A673 (cell line): Measurements from ENCODE around the gene STARD5. TPM values are rescaled to one million over a fixed set of nuclear protein-coding genes. Genes with fewer than 3 reads are reported as not detected.

Source experiments
- BruUV-seq: library from RNA; stranded (reverse); fragments of 400-500 nt; replicated peaks from 2 replicates; lab custom pipeline; 2021; lab: Mats Ljungman, UMichigan
- CTCF ChIA-PET: fragments of 300-600 bp; sonication (Branson Sonifier 250); formaldehyde crosslinking; loops from one replicate; lab custom pipeline; 2022; ENCODE audit warnings: antibody characterized with exemption; lab: Charles Lee
- POLR2A ChIA-PET: fragments of 300-600 bp; sonication (Branson Sonifier 250); formaldehyde crosslinking; loops from one replicate; lab custom pipeline; 2022; ENCODE audit warnings: antibody characterized with exemption; ENCODE audit not compliant: low non-redundant PET; lab: Charles Lee
- DNase-seq: peaks from one replicate; pipeline ENCODE4 v3.0.0-alpha.2; 2015; ENCODE audit warnings: low spot score
- H3K27ac ChIP-seq: fragments of 200-600 bp; sonication (generic); 2 replicates; pipeline ENCODE4 v1.5.1; 2016; ENCODE audit warnings: mixed run types, low read depth, mild to moderate bottlenecking, mixed read lengths, antibody characterized with exemption, low read length; ENCODE audit not compliant: poor library complexity, severe bottlenecking
- H3K27me3 ChIP-seq: fragments of 200-600 bp; sonication (generic); replicated peaks from 2 replicates; pipeline ENCODE4 v1.6.1; 2017; ENCODE audit warnings: mixed run types, low read depth, mild to moderate bottlenecking, mixed read lengths, antibody characterized with exemption, low read length; ENCODE audit not compliant: insufficient read depth, poor library complexity
- H3K36me3 ChIP-seq: fragments of 200-600 bp; sonication (generic); 2 replicates; pipeline ENCODE4 v1.6.1; 2016; ENCODE audit warnings: mixed run types, mild to moderate bottlenecking, mixed read lengths, antibody characterized with exemption, low read length; ENCODE audit not compliant: insufficient read depth, poor library complexity, severe bottlenecking
- H3K4me1 ChIP-seq: fragments of 200-600 bp; sonication (generic); 2 replicates; pipeline ENCODE4 v1.6.1; 2017; ENCODE audit warnings: mixed run types, mild to moderate bottlenecking, mixed read lengths, antibody characterized with exemption, low read length; ENCODE audit not compliant: insufficient read depth, poor library complexity, severe bottlenecking
- H3K4me3 ChIP-seq: fragments of 200-600 bp; sonication (generic); 2 replicates; pipeline ENCODE4 v1.5.1; 2016; ENCODE audit warnings: low read depth, mixed run types, mild to moderate bottlenecking, mixed read lengths, low read length; ENCODE audit not compliant: poor library complexity, severe bottlenecking
- H3K9me3 ChIP-seq: fragments of 200-600 bp; sonication (generic); 2 replicates; pipeline ENCODE4 v1.6.1; 2016; ENCODE audit warnings: mixed run types, low read depth, mild to moderate bottlenecking, mixed read lengths, antibody characterized with exemption, low read length; ENCODE audit not compliant: poor library complexity, severe bottlenecking
- EZH2 ChIP-seq: fragments of 200-600 bp; sonication (generic); IDR thresholded peaks from 2 replicates; pipeline ENCODE4 v1.6.1; 2017; ENCODE audit warnings: borderline replicate concordance, low read depth, mild to moderate bottlenecking, mixed read lengths, antibody characterized with exemption, low read length; ENCODE audit not compliant: poor library complexity, severe bottlenecking
- intact Hi-C: fragments of 100-400 bp; cut with micrococcal nuclease; formaldehyde crosslinking; loops from one replicate; pipeline ENCODE4 v1.10.0; 2022; ENCODE audit not compliant: unreplicated experiment
- total RNA-seq: library from RNA; stranded (reverse); gene quantifications from 2 replicates; pipeline ENCODE4 v1.2.3, GENCODE V29; 2021
- TF ChIP-seq, protein P1 (sequence below): fragments of 300-800, 200-600 bp; sonication (generic); conservative IDR thresholded peaks from 2 replicates; pipeline ENCODE4 v1.5.1; 2017; ENCODE audit warnings: low read depth, mild to moderate bottlenecking, antibody characterized with exemption, low read length, moderate library complexity, mixed read lengths

STARD5 gene
- total RNA-seq, 1 experiment from 2014 or later, result 0.54 TPM

DNA sequence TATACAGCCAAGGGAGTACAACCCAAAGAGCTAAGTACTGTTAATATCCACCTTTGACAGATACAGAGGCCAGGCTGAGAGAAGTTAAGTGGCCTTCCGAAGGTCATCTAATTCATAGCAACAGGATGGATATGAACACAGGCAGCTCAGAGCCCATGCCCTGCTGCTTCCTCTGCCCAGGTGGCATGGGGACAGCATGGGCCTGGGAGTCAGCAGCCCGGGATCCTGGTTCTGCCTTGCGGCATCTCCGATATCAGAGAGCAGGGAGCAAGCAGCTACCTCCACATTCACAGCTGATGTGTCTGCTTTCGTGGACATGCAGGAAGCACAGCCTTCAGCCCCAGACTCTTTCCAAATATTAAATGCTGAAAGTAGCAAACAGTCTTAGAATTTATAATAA, 55.6 kb downstream of the STARD5 start:
- H3K9me3 ChIP-seq, result no peaks in the 10 kb centered on the region
- no peak overlapping the region for H3K27ac ChIP-seq
- intact Hi-C loops, result loop anchor here (5.0 kb wide), 2 partner anchors 276 to 811 kb away; no protein-coding TSS in a partner anchor
- DNase-seq, result no peak
- H3K4me1 ChIP-seq, result no peaks in the 10 kb centered on the region
- POLR2A ChIA-PET, result no interaction called here
- no peak overlapping the region for H3K4me3 ChIP-seq
- H3K27me3 ChIP-seq, result no peaks in the 10 kb centered on the region
- TF ChIP-seq, protein P1, sequence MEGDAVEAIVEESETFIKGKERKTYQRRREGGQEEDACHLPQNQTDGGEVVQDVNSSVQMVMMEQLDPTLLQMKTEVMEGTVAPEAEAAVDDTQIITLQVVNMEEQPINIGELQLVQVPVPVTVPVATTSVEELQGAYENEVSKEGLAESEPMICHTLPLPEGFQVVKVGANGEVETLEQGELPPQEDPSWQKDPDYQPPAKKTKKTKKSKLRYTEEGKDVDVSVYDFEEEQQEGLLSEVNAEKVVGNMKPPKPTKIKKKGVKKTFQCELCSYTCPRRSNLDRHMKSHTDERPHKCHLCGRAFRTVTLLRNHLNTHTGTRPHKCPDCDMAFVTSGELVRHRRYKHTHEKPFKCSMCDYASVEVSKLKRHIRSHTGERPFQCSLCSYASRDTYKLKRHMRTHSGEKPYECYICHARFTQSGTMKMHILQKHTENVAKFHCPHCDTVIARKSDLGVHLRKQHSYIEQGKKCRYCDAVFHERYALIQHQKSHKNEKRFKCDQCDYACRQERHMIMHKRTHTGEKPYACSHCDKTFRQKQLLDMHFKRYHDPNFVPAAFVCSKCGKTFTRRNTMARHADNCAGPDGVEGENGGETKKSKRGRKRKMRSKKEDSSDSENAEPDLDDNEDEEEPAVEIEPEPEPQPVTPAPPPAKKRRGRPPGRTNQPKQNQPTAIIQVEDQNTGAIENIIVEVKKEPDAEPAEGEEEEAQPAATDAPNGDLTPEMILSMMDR, result no peak
- TF ChIP-seq EZH2, result no peak
- BruUV-seq, result no TSS peak
- CTCF ChIA-PET, result interaction anchor here (1.1 to 3.9 kb wide), 2 partner anchors 51 to 112 kb away, joined by 3 to 75 read pairs; no protein-coding TSS in a partner anchor
- no peaks in the 10 kb centered on the region for H3K36me3 ChIP-seq

DNA sequence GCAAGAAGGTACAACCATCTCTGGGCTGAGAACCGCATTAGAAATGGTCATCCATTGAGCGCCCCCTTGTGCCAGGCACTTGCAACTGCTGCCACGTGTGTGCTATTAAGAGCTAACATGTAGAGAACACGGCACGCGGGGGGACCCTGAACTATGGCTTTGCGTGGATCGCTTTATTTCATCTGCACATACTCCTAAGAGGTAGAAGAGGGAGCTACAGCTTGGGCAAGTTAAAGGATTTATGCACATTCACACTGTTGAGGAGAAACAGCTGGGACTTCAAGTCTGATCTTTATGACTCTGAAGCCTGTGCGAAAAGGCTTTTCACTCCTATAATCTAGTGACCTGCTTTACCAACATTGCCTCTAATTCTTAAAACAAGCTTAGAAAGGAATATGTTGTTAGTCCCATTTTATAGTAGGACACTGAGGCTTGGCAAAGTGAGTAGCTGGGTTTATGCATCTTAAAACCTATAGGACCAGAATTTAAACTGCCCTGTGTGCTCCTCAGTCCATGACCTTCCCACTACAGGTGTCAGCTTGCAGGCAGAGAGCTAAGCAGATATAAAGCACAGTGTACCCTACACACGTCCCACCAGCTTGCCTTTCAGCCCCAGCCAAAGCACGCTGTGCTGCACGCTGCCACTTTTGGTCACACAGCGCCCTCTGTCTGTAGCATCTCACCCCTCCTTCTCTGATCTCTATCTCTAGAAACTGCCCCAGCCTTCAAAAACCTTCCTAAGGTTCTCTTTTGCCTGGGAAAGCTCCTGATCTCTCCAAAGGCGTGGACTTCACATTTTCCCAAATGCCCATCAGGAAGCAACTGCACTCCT, 57.8 kb downstream of the STARD5 start:
- no peaks in the 10 kb centered on the region for H3K9me3 ChIP-seq
- DNase-seq, result peak; percentile 88
- no peaks in the 10 kb centered on the region for H3K36me3 ChIP-seq
- H3K4me1 ChIP-seq, result no peaks in the 10 kb centered on the region
- no peak overlapping the region for H3K27ac ChIP-seq
- intact Hi-C loops, result loop anchor here (1.0 to 5.0 kb wide), 5 partner anchors 111 to 809 kb away; no protein-coding TSS in a partner anchor
- POLR2A ChIA-PET, result interaction anchor here (0.5 kb wide), 1 partner anchor 149 kb away, joined by 5 read pairs; no protein-coding TSS in a partner anchor
- CTCF ChIA-PET, result interaction anchor here (0.5 to 3.9 kb wide), 28 partner anchors 9 to 810 kb away, joined by 3 to 75 read pairs (median 4); partner anchors contain the start of gene STARD5
- BruUV-seq, result no TSS peak
- peak overlapping the region; percentile 18 for H3K4me3 ChIP-seq
- no peak for TF ChIP-seq EZH2
- TF ChIP-seq, protein P1, result peak; percentile 94
- H3K27me3 ChIP-seq, result no peaks in the 10 kb centered on the region

DNA sequence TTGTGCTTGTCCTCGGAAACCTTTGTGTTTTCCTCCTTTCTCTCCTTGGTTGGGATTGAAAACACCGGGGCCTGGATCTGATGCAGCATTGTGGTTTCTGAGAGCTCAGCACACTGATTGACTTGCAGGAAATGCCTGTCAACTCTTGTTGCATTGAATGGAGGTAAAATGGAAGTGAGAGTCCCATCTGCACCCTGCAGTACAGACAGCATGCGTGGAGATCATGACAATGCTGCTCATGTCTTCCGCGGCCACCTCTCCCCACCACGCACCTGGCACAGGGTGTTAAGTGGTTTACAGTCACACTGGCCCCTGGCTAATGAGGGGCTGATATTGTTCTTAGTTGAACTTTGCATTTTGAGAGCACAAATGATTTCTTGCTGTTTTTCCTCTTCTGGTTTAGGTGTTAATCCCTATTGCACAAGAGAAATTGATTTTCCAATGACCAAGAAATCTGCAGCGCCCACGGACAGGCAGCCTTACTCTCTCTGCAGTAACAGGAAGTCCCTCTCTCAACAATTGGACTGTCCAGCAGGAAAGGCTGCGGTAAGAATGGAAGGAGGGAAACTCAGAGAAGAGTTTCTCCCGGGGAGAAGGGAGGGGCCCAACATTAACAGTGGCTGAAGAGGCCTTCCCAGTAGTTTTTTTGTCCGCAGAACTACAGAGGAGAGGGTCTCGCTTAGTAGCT, 58.5 kb downstream of the STARD5 start:
- POLR2A ChIA-PET, result interaction anchor here (0.5 kb wide), 1 partner anchor 148 kb away, joined by 5 read pairs; no protein-coding TSS in a partner anchor
- TF ChIP-seq EZH2, result no peak
- TF ChIP-seq, protein P1, result no peak
- Histone ChIP-seq H3K9me3 (no peaks in the 10 kb centered on the region), H3K4me3 (no peak overlapping the region), H3K27ac (no peak overlapping the region), H3K36me3 (no peaks in the 10 kb centered on the region), H3K4me1 (no peaks in the 10 kb centered on the region), H3K27me3 (peaks cover 3% of the 10 kb centered on the region)
- no TSS peak for BruUV-seq
- no peak for DNase-seq
- CTCF ChIA-PET, result interaction anchor here (0.5 to 3.9 kb wide), 19 partner anchors 9 to 809 kb away, joined by 3 to 75 read pairs (median 5); partner anchors contain the start of gene STARD5
- intact Hi-C loops, result loop anchor here (5.0 kb wide), 2 partner anchors 273 to 808 kb away; no protein-coding TSS in a partner anchor
